Measurements from ENCODE around the gene SLC7A10.
"Not testable (repeated sequence)": the region's sequence is repeated elsewhere in the genome, so short reads cannot be mapped to it uniquely, and the experiment has no call there.

The SLC7A10 gene

GRCh38 chr19:33175886-33176669 is 49.6 kb downstream of the SLC7A10 start:
- DNase-seq (ENCODE audit: low read depth): no peak

GRCh38 chr19:33175156-33175782 is 50.4 kb downstream of the SLC7A10 start:
- DNase-seq (ENCODE audit: low read depth): no peak

GRCh38 chr19:33174186-33174585 is 51.5 kb downstream of the SLC7A10 start:
- no peak for DNase-seq (ENCODE audit: low read depth)

GRCh38 chr19:33171916-33172359 is 53.7 kb downstream of the SLC7A10 start:
- DNase-seq (ENCODE audit: low read depth): no peak

- DNase-seq (ENCODE audit: low read depth): no peak
Measured at GRCh38 chr19:33171222-33171795, 54.3 kb downstream of the SLC7A10 start.

GRCh38 chr19:33168528-33168927 is 57.1 kb downstream of the SLC7A10 start:
- no peak for DNase-seq (ENCODE audit: low read depth)

- no peak for DNase-seq (ENCODE audit: low read depth)
Measured at GRCh38 chr19:33167438-33167837, 58.2 kb downstream of the SLC7A10 start.

GRCh38 chr19:33166037-33166436 is 59.6 kb downstream of the SLC7A10 start:
- DNase-seq (ENCODE audit: low read depth): not testable (repeated sequence)

- DNase-seq (ENCODE audit: low read depth): no peak
Measured at GRCh38 chr19:33163481-33163880, 62.2 kb downstream of the SLC7A10 start.

- DNase-seq (ENCODE audit: low read depth): no peak
Measured at GRCh38 chr19:33161201-33161600, 64.4 kb downstream of the SLC7A10 start.

GRCh38 chr19:33159893-33160292 is 65.8 kb downstream of the SLC7A10 start:
- no peak for DNase-seq (ENCODE audit: low read depth)

GRCh38 chr19:33159149-33159548 is 66.5 kb downstream of the SLC7A10 start:
- no peak for DNase-seq (ENCODE audit: low read depth)

Measured in activated T-cell treated with anti-CD3 and anti-CD28 coated beads for 48 hours (primary cell).